Measurements from ENCODE around the gene PAPSS1.

Gene PAPSS1

DNA sequence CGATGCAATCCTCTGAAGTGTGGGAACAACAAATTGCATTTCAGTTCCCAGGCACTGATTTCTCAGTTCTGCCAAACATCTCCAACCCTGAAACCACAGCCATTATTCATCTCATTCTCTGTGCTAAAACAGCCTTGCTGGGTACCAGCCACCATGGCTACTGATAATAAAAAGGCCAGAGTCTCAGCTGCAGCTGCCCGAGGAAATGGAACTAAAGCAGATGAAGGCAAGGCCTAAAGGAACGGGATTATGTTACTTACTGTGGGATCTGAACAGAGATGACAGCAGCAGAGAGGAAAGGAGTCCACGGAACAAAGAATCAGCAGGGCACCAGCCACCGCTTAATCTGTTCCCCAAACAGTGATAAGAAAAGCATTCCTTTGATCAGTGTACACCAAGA, 155.7 kb downstream of the PAPSS1 start:
- no peak overlapping the region for H2AFZ ChIP-seq (ENCODE audit: insufficient read depth, low read length, poor library complexity)
- WGBS (ENCODE audit: extremely low coverage, insufficient coverage, insufficient read length), result no CpG with 5 or more reads among the region's 5 CpGs
- no peak overlapping the region for H2BK12ac ChIP-seq (ENCODE audit: low read length)
- H3K79me1 ChIP-seq (ENCODE audit: low read length), result no peaks in the 10 kb centered on the region
- H2BK120ac ChIP-seq (ENCODE audit: insufficient read depth, low read length, poor library complexity), result no peak overlapping the region
- no peak overlapping the region for H3K18ac ChIP-seq (ENCODE audit: low read length)
- no peak overlapping the region for H2BK5ac ChIP-seq (ENCODE audit: low read depth, low read length, poor library complexity)
- no peak for DNase-seq
- H3K27ac ChIP-seq (ENCODE audit: low read depth, low read length), result no peak overlapping the region
- no peak overlapping the region for H4K8ac ChIP-seq (ENCODE audit: low read depth, low read length)
- H2AK5ac ChIP-seq (ENCODE audit: low read length), result no peak overlapping the region
- no peak overlapping the region for H4K12ac ChIP-seq (ENCODE audit: low read depth, low read length)
- H3K4me2 ChIP-seq (ENCODE audit: low read length), result no peak overlapping the region
- H3K27me3 ChIP-seq (ENCODE audit: insufficient read depth, low read length), result no peaks in the 10 kb centered on the region
- no peak overlapping the region for H3K9ac ChIP-seq (ENCODE audit: low read length)
- no peaks in the 10 kb centered on the region for H3K9me3 ChIP-seq (ENCODE audit: insufficient read depth, low read depth, low read length)
- H3K79me2 ChIP-seq (ENCODE audit: control insufficient read depth, insufficient read depth, low read length, poor library complexity), result no peaks in the 10 kb centered on the region
- H3K4me3 ChIP-seq (ENCODE audit: low read depth, low read length), result no peak overlapping the region
- no peak overlapping the region for H3K4ac ChIP-seq (ENCODE audit: low read depth, low read length)
- H4K91ac ChIP-seq (ENCODE audit: low read depth, low read length), result no peak overlapping the region
- no peaks in the 10 kb centered on the region for H3K4me1 ChIP-seq (ENCODE audit: control insufficient read depth in 1 of 2, insufficient read depth in 2 of 2, low read length in 2 of 2)
- no peak overlapping the region for H3K23ac ChIP-seq (ENCODE audit: low read length)
- H3K36me3 ChIP-seq (ENCODE audit: control insufficient read depth in 1 of 2, insufficient read depth in 2 of 2, low read length in 2 of 2), result no peaks in the 10 kb centered on the region
- H3K14ac ChIP-seq (ENCODE audit: low read length), result no peak overlapping the region
